DMS53 treated with DMSO at 0.1 percent for 48 hours (cell line): Measurements from ENCODE around the gene TRABD.
"Not testable (repeated sequence)": the region's sequence is repeated elsewhere in the genome, so short reads cannot be mapped to it uniquely, and the experiment has no call there.

Experiments used
- DNase-seq: peaks from one replicate; lab custom pipeline; 2025; ENCODE audit not compliant: unreplicated experiment; lab: John Stamatoyannopoulos, UW

Gene TRABD

GRCh38 chr22:50151571-50152537, 33.9 kb upstream of the TRABD start:
- no peak for DNase-seq

- no peak for DNase-seq
These were observed 32.5 kb upstream of the TRABD start for GRCh38 chr22:50153056-50153755.

GRCh38 chr22:50153756-50154140, 32.0 kb upstream of the TRABD start:
- DNase-seq = no peak

GRCh38 chr22:50157709-50158375, 27.9 kb upstream of the TRABD start:
- DNase-seq = no peak

- DNase-seq = no peak
These were observed 24.8 kb upstream of the TRABD start for GRCh38 chr22:50160947-50161346.

GRCh38 chr22:50161508-50162390, 24.0 kb upstream of the TRABD start:
- DNase-seq = no peak

GRCh38 chr22:50162391-50162956, 23.2 kb upstream of the TRABD start:
- DNase-seq = no peak

GRCh38 chr22:50165436-50166123, 20.1 kb upstream of the TRABD start:
- DNase-seq = no peak

- DNase-seq = no peak
These were observed 17.8 kb upstream of the TRABD start for GRCh38 chr22:50167689-50168489.

GRCh38 chr22:50168490-50169180, 17.1 kb upstream of the TRABD start:
- DNase-seq = not testable (repeated sequence)

GRCh38 chr22:50169181-50169759, 16.4 kb upstream of the TRABD start:
- DNase-seq = no peak

GRCh38 chr22:50169774-50170341, 15.9 kb upstream of the TRABD start:
- no peak for DNase-seq

GRCh38 chr22:50170453-50171318, 15.0 kb upstream of the TRABD start, which contains the start of gene PANX2:
Gene PANX2, plus strand, starts transcription at chr22:50170731. Its CDS starts 0 bp downstream, at chr22:50170731.
- no peak for DNase-seq

- DNase-seq = no peak
These were observed 14.3 kb upstream of the TRABD start for GRCh38 chr22:50171319-50171964.

- no peak for DNase-seq
These were observed 13.7 kb upstream of the TRABD start for GRCh38 chr22:50171965-50172421.
